ENCODE measurements around the gene NRP2. TPM values are rescaled to one million over a fixed set of nuclear protein-coding genes. Genes with fewer than 3 reads are reported as not detected.

NRP2 gene
- polyA plus RNA-seq, 2 of the 4 experiments (the other 2 are of a cell fraction), result 144 to 159 TPM

- POLR2A ChIA-PET, result interaction anchor here (0.9 to 1.2 kb wide), 3 partner anchors 21 to 23 kb away, joined by 3 to 4 read pairs (median 3); no protein-coding TSS in a partner anchor
Observed at GRCh38 chr2:205727174-205727573, 44.9 kb downstream of the NRP2 start.

GRCh38 chr2:205728366-205728765 is 46.1 kb downstream of the NRP2 start:
- TF ChIP-seq CTCF (IDR thresholded peaks at IDR 0.05), result no peak
- 92% methylated on average over 7 of the region's 7 CpGs for WGBS (ENCODE audit: missing lambda C conversion rate)
- Histone ChIP-seq H3K27ac (peak overlapping the region; percentile 90 to 91; a peak in 5 of 6 replicates), H3K4me2 (no peak overlapping the region), H3K4me1 (peaks cover 92% of the 10 kb centered on the region), H3K9me3 (no peaks in the 10 kb centered on the region), H3K4me3 (no peak overlapping the region)
- CTCF ChIA-PET, result interaction anchor here (1.2 to 1.3 kb wide), 2 partner anchors 157 to 197 kb away, joined by 3 read pairs; no protein-coding TSS in a partner anchor
- no peak for FAIRE-seq
- POLR2A ChIA-PET, result no interaction called here
- no peak for DNase-seq (ENCODE audit: low read depth in 1 of 2, low spot score in 1 of 2)
- no peak for ATAC-seq

More at GRCh38 chr2:205727174-205727573, 44.9 kb downstream of the NRP2 start:
- Histone ChIP-seq H3K9me3 (no peaks in the 10 kb centered on the region), H3K4me1 (peaks cover 90% of the 10 kb centered on the region), H3K27ac (peak overlapping the region; percentile 90 to 91), H3K4me3 (no peak overlapping the region), H3K4me2 (peak overlapping the region; percentile 62)
- ATAC-seq, result no peak
- 0 out of 5 replicates have a peak, but pooled peaks of 1 of the 2 experiments have one; percentile 13 for TF ChIP-seq JUN (IDR thresholded peaks at IDR 0.05)
- no peak for TF ChIP-seq CBX8 (IDR thresholded peaks at IDR 0.05)
- TF ChIP-seq RAD21 (conservative IDR thresholded peaks at IDR 0.05 in 1 of 2, IDR thresholded peaks at IDR 0.05 in 1 of 2), result no peak
- TF ChIP-seq ZFP36 (IDR thresholded peaks at IDR 0.05; ENCODE audit: borderline replicate concordance, partially characterized antibody), result no peak
- TF ChIP-seq BCL3 (IDR thresholded peaks at IDR 0.05), result no peak
- no peak for TF ChIP-seq PHF8 (IDR thresholded peaks at IDR 0.05; ENCODE audit: borderline replicate concordance, low read depth)
- no peak for TF ChIP-seq HOXB5 (CRISPR knock-in tag; IDR thresholded peaks at IDR 0.05)
- no peak for TF ChIP-seq MAFK (IDR thresholded peaks at IDR 0.05; ENCODE audit: partially characterized antibody)
- WGBS (ENCODE audit: missing lambda C conversion rate), result 87% methylated on average over 2 of the region's 2 CpGs
- no peak for FAIRE-seq
- CTCF ChIA-PET, result no interaction called here
- no peak for DNase-seq (ENCODE audit: low read depth in 1 of 2, low spot score in 1 of 2)

- Histone ChIP-seq H3K4me2 (peak overlapping the region; percentile 71), H3K4me1 (peaks cover 100% of the 10 kb centered on the region), H3K27ac (peak overlapping the region; percentile 90 to 91), H3K9me3 (no peaks in the 10 kb centered on the region), H3K4me3 (no peak overlapping the region)
- no peak for FAIRE-seq
- TF ChIP-seq PHF8 (IDR thresholded peaks at IDR 0.05; ENCODE audit: borderline replicate concordance, low read depth) (no peak), TP53 (CRISPR knock-in tag; IDR thresholded peaks at IDR 0.05) (no peak), CEBPB (IDR thresholded peaks at IDR 0.05) (no peak), BCL3 (IDR thresholded peaks at IDR 0.05) (no peak), EHMT2 (IDR thresholded peaks at IDR 0.05; ENCODE audit: low read depth) (no peak), HES2 (IDR thresholded peaks at IDR 0.05) (no peak), ELK1 (IDR thresholded peaks at IDR 0.05; ENCODE audit: low read depth, low read length) (no peak), USF2 (IDR thresholded peaks at IDR 0.05) (no peak), ATOH8 (CRISPR knock-in tag; IDR thresholded peaks at IDR 0.05; ENCODE audit: low read depth) (no peak), SMC3 (IDR thresholded peaks at IDR 0.05) (no peak)
- DNase-seq (ENCODE audit: low read depth in 1 of 2, low spot score in 1 of 2), result no peak
- ATAC-seq, result no peak
- ChIA-PET CTCF (interaction anchor here (2.9 kb wide), 1 partner anchor 9 kb away, joined by 18 read pairs; no protein-coding TSS in a partner anchor), POLR2A (no interaction called here)
- 90% methylated on average over 9 of the region's 9 CpGs for WGBS (ENCODE audit: missing lambda C conversion rate)
Observed at GRCh38 chr2:205730191-205730590, 47.9 kb downstream of the NRP2 start.

All from A549 (cell line).